Subcutaneous preadipocyte (primary cell): ENCODE measurements around the gene KRT12. TPM values are rescaled to one million over a fixed set of nuclear protein-coding genes. Genes with fewer than 3 reads are reported as not detected.

Source experiments
- total RNA-seq: library from RNA; depleted of rRNA; stranded (reverse); fragments of >200 nt; gene quantifications from 2 replicates; pipeline ENCODE4 v1.2.3, GENCODE V29; 2012

Gene KRT12
- not detected in 2 replicates for total RNA-seq

GRCh38 chr17:40866838-40867237 lies at the start of gene KRT12:
KRT12 (minus strand) TSS chr17:40867223; CDS start chr17:40867186, 37 bp downstream.

GRCh38 chr17:40884708-40885512 lies 17.9 kb upstream of the KRT12 start, which contains the start of gene KRT20:
KRT20 (minus strand) TSS chr17:40885242; CDS start chr17:40885185, 57 bp downstream.

GRCh38 chr17:40822132-40822812 lies 44.8 kb downstream of the KRT12 start, which contains the start of gene KRT10:
KRT10 (minus strand) TSS chr17:40822614; CDS start chr17:40822585, 29 bp downstream.

Other genes starting within 250 kb of the KRT12 start
- 70.2 TPM in 2 replicates for gene SMARCE1, start 219.4 kb downstream of the KRT12 start, total RNA-seq
- 0.20 and 0.37 TPM in 2 replicates for gene KRT222, start 202.0 kb downstream of the KRT12 start, total RNA-seq
- not detected in 2 replicates for gene KRT24, start 163.5 kb downstream of the KRT12 start, total RNA-seq
- not detected in 2 replicates for gene KRT25, start 111.9 kb downstream of the KRT12 start, total RNA-seq
- not detected in 2 replicates for gene KRT26, start 95.0 kb downstream of the KRT12 start, total RNA-seq
- gene KRT27, start 84.7 kb downstream of the KRT12 start, total RNA-seq: not detected in 2 replicates
- gene KRT28, start 67.3 kb downstream of the KRT12 start, total RNA-seq: not detected in 2 replicates
- 0.37 and 2.2 TPM in 2 replicates for gene KRT10, start 44.6 kb downstream of the KRT12 start, total RNA-seq
- not detected in 2 replicates for gene KRT20, start 18.0 kb upstream of the KRT12 start, total RNA-seq
- not detected in 2 replicates for gene KRT23, start 70.4 kb upstream of the KRT12 start, total RNA-seq
- not detected in 2 replicates for gene KRT39, start 99.7 kb upstream of the KRT12 start, total RNA-seq
- not detected in 2 replicates for gene KRT40, start 117.1 kb upstream of the KRT12 start, total RNA-seq
- gene KRTAP3-3, start 126.9 kb upstream of the KRT12 start, total RNA-seq: not detected in 2 replicates
- gene KRTAP3-2, start 132.7 kb upstream of the KRT12 start, total RNA-seq: not detected in 2 replicates
- not detected in 2 replicates for gene KRTAP3-1, start 141.9 kb upstream of the KRT12 start, total RNA-seq
- 1.1 and 1.6 TPM in 2 replicates for gene KRTAP1-5, start 160.0 kb upstream of the KRT12 start, total RNA-seq
- gene KRTAP1-4, start 163.0 kb upstream of the KRT12 start, total RNA-seq: not detected in 2 replicates
- not detected in 2 replicates for gene KRTAP1-3, start 167.7 kb upstream of the KRT12 start, total RNA-seq
- gene KRTAP1-1, start 174.2 kb upstream of the KRT12 start, total RNA-seq: not detected in 2 replicates
- gene KRTAP2-1, start 180.1 kb upstream of the KRT12 start, total RNA-seq: not detected in 2 replicates
- gene KRTAP2-2, start 188.0 kb upstream of the KRT12 start, total RNA-seq: not detected in 2 replicates
- not detected in 2 replicates for gene KRTAP2-3, start 192.9 kb upstream of the KRT12 start, total RNA-seq
- not detected in 2 replicates for gene KRTAP2-4, start 198.7 kb upstream of the KRT12 start, total RNA-seq
- gene KRTAP4-7, start 216.9 kb upstream of the KRT12 start, total RNA-seq: not detected in 2 replicates
- not detected in 2 replicates for gene KRTAP4-8, start 230.9 kb upstream of the KRT12 start, total RNA-seq
- gene KRTAP4-16, start 235.0 kb upstream of the KRT12 start, total RNA-seq: not detected in 2 replicates
- gene KRTAP4-9, start 238.2 kb upstream of the KRT12 start, total RNA-seq: not detected in 2 replicates